ENCODE data around the gene NCOA7.
A peak's percentile ranks its signal among the peaks of the same experiment; 100 is the strongest.

The NCOA7 gene

GRCh38 chr6:125919618-125920017 lies 128.9 kb downstream of the NCOA7 start:
- ATAC-seq = no peak
- TF ChIP-seq ZC3H10 (CRISPR knock-in tag; IDR thresholded peaks at IDR 0.05) (no peak), ZFP30 (CRISPR knock-in tag; IDR thresholded peaks at IDR 0.05) (no peak), ESRRG (CRISPR knock-in tag; IDR thresholded peaks at IDR 0.05) (no peak), ZNF8 (CRISPR knock-in tag; IDR thresholded peaks at IDR 0.05) (no peak), TOX (CRISPR knock-in tag; IDR thresholded peaks at IDR 0.05; ENCODE audit: borderline replicate concordance) (no peak), OSR1 (CRISPR knock-in tag; IDR thresholded peaks at IDR 0.05) (no peak), CSRNP3 (CRISPR knock-in tag; IDR thresholded peaks at IDR 0.05) (no peak), ZNF70 (CRISPR knock-in tag; IDR thresholded peaks at IDR 0.05) (no peak), CSDC2 (CRISPR knock-in tag; IDR thresholded peaks at IDR 0.05) (no peak), ZNF565 (CRISPR knock-in tag; conservative IDR thresholded peaks at IDR 0.05; ENCODE audit: low read depth) (no peak), PPARA (CRISPR knock-in tag; IDR thresholded peaks at IDR 0.05; ENCODE audit: borderline replicate concordance) (no peak), ZFP3 (CRISPR knock-in tag; IDR thresholded peaks at IDR 0.05) (no peak), TSHZ2 (CRISPR knock-in tag; IDR thresholded peaks at IDR 0.05) (no peak), BACH2 (CRISPR knock-in tag; IDR thresholded peaks at IDR 0.05; ENCODE audit: borderline replicate concordance) (no peak), RARB (CRISPR knock-in tag; IDR thresholded peaks at IDR 0.05) (no peak)

- no peak for ATAC-seq
Measured at GRCh38 chr6:125922322-125922860, 131.6 kb downstream of the NCOA7 start.

GRCh38 chr6:125923366-125923877 lies 132.7 kb downstream of the NCOA7 start:
- no peak for TF ChIP-seq TCF4 (CRISPR knock-in tag; IDR thresholded peaks at IDR 0.05; ENCODE audit: borderline replicate concordance)
- no peak for TF ChIP-seq CREB5 (CRISPR knock-in tag; IDR thresholded peaks at IDR 0.05; ENCODE audit: low read depth)
- no peak for TF ChIP-seq GLIS3 (CRISPR knock-in tag; IDR thresholded peaks at IDR 0.05)
- no peak for TF ChIP-seq ZNF565 (CRISPR knock-in tag; conservative IDR thresholded peaks at IDR 0.05; ENCODE audit: low read depth)
- 0 out of 2 replicates have a peak, but pooled peaks have one; percentile 18 for TF ChIP-seq ISL1 (CRISPR knock-in tag; IDR thresholded peaks at IDR 0.05)
- ATAC-seq = no peak

More at GRCh38 chr6:125922322-125922860, 131.6 kb downstream of the NCOA7 start:
- TF ChIP-seq BACH2 (CRISPR knock-in tag; IDR thresholded peaks at IDR 0.05; ENCODE audit: borderline replicate concordance) = no peak
- no peak for TF ChIP-seq PPARA (CRISPR knock-in tag; IDR thresholded peaks at IDR 0.05; ENCODE audit: borderline replicate concordance)
- no peak for TF ChIP-seq RARB (CRISPR knock-in tag; IDR thresholded peaks at IDR 0.05)
- no peak for TF ChIP-seq CSDC2 (CRISPR knock-in tag; IDR thresholded peaks at IDR 0.05)
- TF ChIP-seq ARNTL (CRISPR knock-in tag; IDR thresholded peaks at IDR 0.05; ENCODE audit: borderline replicate concordance, low read depth) = no peak
- TF ChIP-seq CSRNP3 (CRISPR knock-in tag; IDR thresholded peaks at IDR 0.05) = no peak

GRCh38 chr6:125924169-125924568 lies 133.4 kb downstream of the NCOA7 start:
- ATAC-seq = no peak
- no peak for TF ChIP-seq GLIS3 (CRISPR knock-in tag; IDR thresholded peaks at IDR 0.05)
- TF ChIP-seq ZFP30 (CRISPR knock-in tag; IDR thresholded peaks at IDR 0.05) = no peak
- no peak for TF ChIP-seq ARNTL (CRISPR knock-in tag; IDR thresholded peaks at IDR 0.05; ENCODE audit: borderline replicate concordance, low read depth)
- TF ChIP-seq TCF4 (CRISPR knock-in tag; IDR thresholded peaks at IDR 0.05; ENCODE audit: borderline replicate concordance) = no peak
- no peak for TF ChIP-seq ZFP3 (CRISPR knock-in tag; IDR thresholded peaks at IDR 0.05)
- TF ChIP-seq ZC3H10 (CRISPR knock-in tag; IDR thresholded peaks at IDR 0.05) = no peak
- no peak for TF ChIP-seq CSDC2 (CRISPR knock-in tag; IDR thresholded peaks at IDR 0.05)
- TF ChIP-seq ZNF565 (CRISPR knock-in tag; conservative IDR thresholded peaks at IDR 0.05; ENCODE audit: low read depth) = no peak
- no peak for TF ChIP-seq BACH2 (CRISPR knock-in tag; IDR thresholded peaks at IDR 0.05; ENCODE audit: borderline replicate concordance)
- no peak for TF ChIP-seq OSR1 (CRISPR knock-in tag; IDR thresholded peaks at IDR 0.05)
- TF ChIP-seq TOX (CRISPR knock-in tag; IDR thresholded peaks at IDR 0.05; ENCODE audit: borderline replicate concordance) = no peak
